Measurements from ENCODE around the gene LPCAT4.
"Not testable (repeated sequence)": the region's sequence is repeated elsewhere in the genome, so short reads cannot be mapped to it uniquely, and the experiment has no call there.

LPCAT4 gene

DNA sequence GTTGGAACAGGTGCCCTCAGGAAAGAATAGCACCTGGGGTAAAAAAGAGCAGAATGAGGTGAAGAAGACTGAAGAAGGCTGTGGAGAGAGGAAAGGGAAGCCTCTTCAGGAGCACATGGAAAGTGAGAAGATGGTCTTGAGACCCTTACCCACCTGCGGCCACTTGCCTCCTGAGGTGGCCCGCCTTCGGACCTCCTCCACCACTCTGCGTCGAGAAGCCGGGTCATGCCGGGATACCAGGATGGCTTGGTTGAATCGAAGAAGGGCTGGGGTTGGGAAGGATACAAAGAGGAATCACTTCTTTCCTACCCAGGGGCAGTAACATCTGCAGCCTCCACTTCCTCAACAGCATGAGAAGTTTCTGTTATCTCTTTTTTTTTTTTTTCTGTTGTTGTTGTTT, 3.0 kb downstream of the LPCAT4 start:
- DNase-seq (ENCODE audit: low read depth in 2 of 2), result no peak

DNA sequence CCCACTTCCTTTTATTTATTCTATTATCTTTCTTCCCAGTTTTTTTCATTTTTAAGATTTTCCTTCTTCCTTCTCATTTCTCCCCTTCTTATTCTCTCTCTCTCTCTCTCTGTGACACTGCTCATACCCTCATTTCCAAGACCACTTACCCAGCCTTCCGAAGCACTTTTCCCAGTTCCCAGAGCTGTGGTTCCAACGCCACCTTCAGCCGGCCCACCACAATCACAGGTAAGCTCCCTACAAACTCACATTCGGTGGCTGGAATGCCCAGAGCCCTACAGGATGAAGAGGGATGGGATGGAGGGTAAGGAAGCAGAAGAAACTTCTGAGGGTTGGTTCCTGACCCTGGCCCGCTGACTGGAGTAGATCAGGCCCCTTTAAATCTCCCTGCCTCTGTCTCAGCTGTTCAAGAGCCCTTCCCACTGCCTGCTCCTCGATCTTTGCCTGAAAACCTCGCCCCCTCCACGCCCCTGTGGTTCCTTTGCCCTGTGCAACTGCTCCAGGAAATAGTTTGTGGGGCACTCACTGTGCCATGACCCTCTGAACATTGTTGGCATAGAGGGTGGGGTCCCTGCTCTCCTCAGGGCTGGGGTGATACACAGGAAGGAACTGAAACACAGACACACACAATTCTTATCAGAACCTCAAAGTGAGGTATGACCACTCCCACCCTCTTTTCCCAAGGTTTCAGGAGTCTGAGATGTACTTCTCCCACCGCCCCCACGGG, 4.8 kb downstream of the LPCAT4 start:
- no peak for DNase-seq (ENCODE audit: low read depth in 2 of 2)

DNA sequence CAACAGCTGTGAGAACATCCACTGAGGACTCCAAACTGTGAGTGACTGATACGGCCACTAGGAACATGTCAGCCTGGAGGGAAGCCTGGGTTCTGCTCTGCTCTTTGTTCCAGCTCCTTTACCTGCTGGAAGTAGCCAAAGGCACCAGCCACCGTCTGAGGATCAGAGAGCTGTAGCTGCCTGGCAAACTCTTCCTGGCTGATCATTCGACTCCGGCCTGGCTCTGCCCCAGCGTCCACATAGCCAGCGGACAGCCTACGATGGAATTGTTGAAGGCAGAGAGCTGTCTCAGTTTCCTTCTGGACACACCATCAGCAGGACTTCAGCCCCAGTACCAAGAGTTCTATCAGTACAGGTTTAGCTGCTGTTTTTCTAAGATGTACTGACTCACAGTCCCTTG, 5.7 kb downstream of the LPCAT4 start:
- no peak for DNase-seq (ENCODE audit: low read depth in 2 of 2)

DNA sequence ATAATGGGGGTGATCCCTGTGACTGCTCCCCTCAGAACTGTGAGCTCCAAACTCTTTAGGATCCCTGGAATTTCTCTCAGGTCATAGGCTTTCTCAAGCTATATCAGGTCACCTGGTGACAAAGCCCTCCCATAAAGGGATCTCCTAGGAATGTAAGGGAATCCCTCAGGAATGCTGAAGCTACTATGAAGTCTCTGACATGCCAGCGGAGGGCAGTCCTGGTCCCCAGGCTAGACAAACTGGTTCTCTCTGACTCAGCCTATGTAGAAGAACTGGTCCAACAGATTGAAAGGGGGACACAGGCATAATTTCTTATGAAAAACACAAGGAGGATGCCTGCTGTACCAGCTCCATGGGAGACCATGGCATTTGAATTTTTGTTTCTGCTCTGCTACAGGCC, 6.7 kb downstream of the LPCAT4 start:
- DNase-seq (ENCODE audit: low read depth in 2 of 2), result no peak

DNA sequence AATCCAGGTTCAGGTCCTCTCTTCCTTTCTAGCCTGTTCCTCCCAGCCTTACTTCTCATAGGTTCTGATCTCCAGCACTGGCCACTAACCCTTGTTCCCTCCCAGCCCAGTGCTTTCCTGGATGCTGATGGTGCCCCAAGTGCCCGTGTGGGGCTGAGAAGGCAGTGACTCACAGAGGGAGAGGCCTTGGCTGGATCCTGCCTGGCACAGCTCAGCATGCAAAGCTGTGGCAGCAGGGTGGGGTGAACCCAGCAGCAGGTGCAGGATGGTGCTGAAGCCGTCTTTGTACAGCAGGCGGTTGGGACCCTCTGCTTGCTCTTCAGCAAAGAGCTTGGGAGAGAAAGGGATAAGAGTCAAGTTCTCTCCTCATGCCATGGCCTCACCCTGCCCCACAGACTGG, 7.6 kb downstream of the LPCAT4 start:
- DNase-seq (ENCODE audit: low read depth in 2 of 2), result no peak

DNA sequence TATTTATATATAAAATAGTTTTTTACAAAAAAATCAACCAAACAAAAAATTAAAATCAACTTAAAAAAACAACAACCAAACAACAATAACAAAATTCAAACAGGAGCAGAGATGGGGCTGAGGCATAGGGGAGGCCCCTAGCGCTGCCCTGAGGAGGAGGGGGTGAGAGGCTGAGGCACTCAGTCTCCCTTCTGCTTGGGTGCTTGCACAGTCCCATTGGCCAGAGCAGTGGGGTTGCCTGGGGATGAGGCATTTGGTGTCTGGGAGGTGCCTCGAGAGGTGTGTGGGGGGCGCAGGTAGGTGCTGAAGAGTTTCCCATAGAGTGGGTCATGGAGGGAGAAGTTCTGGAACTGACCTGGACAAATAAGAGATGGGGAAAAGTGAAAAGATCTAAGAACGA, 8.0 kb downstream of the LPCAT4 start:
- DNase-seq (ENCODE audit: low read depth in 2 of 2), result no peak

DNA sequence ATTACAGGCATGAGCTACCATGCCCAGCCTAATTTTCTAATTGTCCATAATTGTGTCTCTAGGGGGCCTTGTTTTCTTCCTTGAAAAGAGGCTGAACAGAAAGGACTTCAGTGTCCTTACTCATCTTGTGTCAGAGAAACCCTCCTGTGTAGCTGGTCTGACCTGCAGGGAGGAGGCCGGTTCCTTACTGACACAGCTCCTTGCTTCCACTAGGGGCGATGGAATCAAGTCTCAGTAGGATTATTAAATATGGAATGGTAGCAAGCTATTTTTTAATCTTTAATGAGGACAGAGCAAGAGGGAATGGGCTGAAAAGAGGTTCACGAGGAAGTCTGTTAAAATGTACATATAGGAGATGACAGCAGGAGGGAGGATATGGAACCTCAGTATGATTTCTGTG, 8.6 kb downstream of the LPCAT4 start:
- no peak for DNase-seq (ENCODE audit: low read depth in 2 of 2)

DNA sequence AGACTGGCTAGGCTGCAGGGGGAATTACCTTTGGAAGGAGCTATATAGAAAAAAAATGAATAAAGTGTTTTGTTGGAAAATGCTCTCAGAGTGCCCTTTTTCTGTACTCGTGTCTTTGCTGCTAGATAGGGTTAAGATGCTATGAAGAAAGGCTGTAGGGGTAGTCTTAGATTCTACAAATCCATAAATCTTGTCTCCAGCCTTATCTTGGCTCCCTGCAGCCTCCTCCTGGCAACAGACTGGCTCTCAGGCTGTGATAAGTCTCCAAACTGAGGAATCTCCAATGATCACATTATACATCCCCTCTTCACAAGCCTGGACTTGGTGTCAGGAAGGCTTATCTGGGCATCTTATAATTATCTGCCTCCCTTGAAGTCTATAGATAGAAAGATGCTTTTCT, 9.3 kb downstream of the LPCAT4 start:
- DNase-seq (ENCODE audit: low read depth in 2 of 2), result no peak

DNA sequence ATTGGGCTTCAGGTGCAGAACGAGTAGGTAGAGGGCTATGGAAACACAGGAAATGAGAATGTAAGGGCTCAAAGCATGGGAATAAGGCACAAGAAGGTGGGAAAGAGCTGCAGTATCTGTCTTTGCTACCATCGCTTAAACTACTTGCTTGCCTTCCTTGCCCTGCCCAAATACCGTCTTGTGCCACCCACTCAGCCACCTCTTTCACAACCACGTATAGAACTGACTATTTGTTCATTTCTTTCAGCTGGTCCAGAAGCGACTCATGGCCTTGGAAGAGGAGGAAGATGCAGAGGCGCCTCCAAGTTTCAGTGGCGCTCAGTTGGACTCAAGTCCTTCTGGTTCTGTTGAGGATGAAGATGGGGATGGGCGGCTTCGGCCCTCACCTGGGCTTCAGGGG, 11.8 kb downstream of the LPCAT4 start:
- DNase-seq (ENCODE audit: low read depth in 2 of 2), result no peak

DNA sequence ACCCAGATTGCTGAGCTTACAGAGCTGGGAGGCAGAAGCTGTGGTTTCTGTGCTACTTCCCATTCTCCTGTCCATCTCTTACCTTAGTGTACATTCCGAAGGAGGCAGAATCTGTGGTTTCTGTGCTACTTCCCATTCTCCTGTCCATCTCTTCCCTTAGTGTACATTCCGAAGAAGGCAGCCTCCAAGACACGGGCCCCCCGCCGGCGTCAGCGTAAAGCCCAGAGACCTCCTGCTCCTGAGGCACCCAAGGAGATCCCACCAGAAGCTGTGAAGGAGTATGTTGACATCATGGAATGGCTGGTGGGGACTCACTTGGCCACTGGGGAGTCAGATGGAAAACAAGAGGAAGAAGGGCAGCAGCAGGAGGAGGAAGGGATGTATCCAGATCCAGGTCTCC, 12.7 kb downstream of the LPCAT4 start:
- DNase-seq (ENCODE audit: low read depth in 2 of 2), result no peak

DNA sequence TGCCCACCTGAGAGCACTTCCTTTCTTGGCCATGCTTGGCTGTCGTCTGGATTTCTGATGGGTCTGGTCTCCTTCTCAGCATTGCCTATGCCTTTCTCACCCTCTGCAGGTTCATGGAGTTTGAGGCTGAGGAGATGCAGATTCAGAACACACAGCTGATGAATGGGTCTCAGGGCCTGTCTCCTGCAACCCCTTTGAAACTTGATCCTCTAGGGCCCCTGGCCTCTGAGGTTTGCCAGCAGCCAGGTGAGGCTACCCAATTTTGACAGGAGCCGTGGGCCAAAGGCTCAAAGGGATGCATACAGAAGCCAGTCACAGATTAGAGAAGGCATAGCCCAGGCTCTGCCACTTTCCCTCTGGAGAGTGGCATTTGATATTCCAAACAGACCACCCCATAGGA, 13.4 kb downstream of the LPCAT4 start:
- DNase-seq (ENCODE audit: low read depth in 2 of 2), result no peak

DNA sequence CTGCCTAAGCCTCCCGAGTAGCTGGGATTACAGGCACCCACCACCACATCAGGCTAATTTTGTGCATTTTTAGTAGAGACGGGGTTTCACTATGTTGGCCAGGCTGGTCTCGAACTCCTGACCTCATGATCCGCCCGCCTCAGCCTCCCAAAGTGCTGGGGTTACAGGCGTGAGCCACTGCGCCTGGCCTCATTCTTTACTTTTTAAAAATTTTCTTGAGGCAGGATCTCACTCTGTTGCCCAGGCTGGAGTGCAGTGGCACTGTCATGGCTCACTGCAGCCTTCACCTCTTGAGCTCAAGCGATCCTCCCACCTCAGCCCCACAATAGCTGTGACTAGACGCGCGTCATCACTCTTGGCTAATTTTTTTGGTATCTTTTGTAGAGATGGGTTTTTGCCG, 14.0 kb downstream of the LPCAT4 start:
- not testable (repeated sequence) for DNase-seq (ENCODE audit: low read depth in 2 of 2)

DNA sequence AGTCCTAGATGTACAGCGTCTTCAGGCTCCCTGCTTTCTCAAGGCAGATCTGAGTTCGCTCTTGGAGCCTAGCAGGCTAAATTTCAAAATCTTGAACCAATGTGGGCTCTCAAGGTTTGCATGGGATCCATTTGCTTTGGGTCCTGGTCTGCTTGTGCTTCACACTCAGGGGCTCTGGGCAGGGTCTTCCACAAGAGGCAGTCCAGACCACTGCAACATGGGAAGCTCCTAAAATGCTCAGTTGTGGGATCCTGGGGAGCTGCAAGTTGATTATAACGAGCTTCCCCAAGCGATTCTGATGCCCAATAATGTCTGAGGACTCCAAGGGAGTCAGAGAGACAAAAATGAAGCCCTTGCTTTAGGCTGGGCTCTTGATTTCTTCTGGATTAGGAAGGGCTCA, 17.2 kb downstream of the LPCAT4 start:
- DNase-seq (ENCODE audit: low read depth in 2 of 2), result no peak

DNA sequence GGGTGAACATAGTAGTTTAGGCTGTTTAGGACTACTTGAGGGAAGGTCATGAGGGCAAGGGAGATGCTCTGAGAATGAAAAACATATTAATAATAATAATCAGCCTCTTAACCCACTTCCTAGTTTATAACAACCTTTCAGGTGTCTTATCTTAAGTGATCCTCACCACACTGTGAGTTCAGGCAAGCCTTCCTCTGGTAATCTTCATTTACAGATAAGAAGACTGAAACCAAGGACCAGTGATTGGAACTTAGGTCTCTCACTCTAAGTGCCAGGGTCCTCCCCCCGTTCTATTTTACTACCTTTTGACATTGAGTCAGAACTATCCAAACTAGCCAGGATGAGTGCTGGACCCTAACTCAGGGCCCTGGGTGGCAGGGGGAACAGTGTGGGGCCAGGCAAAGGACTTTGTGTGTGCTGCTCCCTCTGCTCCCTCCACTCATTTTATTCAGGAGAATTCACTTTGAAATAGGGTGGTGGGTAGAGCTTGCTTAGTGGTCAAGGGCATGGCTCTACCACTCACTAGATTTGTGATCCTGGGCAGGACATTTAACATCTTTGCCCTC, 18.2 kb downstream of the LPCAT4 start:
- no peak for DNase-seq (ENCODE audit: low read depth in 2 of 2)

DNA sequence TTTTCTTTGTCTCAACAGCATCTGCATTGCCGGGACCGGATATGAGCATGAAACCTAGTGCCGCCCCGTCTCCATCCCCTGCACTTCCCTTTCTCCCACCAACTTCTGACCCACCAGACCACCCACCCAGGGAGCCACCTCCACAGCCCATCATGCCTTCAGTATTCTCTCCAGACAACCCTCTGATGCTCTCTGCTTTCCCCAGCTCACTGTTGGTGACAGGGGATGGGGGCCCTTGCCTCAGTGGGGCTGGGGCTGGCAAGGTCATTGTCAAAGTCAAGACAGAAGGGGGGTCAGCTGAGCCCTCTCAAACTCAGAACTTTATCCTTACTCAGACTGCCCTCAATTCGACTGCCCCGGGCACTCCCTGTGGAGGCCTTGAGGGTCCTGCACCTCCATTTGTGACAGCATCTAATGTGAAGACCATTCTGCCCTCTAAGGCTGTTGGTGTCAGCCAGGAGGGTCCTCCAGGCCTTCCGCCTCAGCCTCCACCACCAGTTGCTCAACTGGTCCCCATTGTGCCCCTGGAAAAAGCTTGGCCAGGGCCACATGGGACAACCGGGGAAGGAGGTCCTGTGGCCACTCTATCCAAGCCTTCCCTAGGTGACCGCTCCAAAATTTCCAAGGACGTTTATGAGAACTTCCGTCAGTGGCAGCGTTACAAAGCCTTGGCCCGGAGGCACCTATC, 18.9 kb downstream of the LPCAT4 start:
- no peak for DNase-seq (ENCODE audit: low read depth in 2 of 2)

DNA sequence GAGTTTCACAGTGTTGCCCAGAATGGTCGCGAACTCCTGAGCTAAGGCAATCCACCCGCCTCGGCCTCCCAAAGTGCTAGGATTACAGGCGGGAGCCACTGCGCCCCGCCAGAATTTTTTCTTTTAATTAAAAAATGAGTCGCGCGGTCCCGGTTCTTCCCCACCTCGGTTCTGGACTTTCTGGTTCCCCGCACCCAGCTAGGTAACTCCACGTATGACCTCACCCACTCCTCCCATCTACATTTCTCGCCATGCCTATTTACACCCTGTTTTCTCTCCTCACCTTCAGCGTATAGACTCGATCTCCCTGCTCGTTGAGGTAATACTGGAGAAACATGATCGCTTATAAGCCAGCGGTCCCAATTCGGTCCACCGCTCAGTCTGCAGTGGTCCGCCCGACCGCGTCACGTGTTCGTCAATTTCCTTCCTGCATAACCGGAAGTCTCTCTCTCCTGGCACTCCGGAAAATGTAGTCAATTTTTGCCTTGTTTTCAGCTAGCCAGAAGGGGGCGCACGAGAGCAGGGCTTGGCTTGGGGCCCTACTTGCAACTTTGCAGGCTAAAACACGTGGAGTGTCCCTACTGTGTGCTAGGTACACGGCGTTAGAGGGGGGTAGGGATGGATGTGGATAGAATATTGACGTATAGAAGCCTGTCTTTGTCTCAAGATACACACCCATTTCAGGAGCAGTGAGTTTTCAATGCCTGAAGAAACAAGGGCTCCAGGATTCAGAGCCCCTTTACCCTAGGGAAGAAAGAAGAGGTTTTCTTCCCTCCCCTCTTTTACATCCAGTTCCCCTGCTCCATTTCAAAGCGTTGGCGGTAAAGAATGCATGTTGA, 24.0 kb downstream of the LPCAT4 start, which contains the start of the genes NOP10 and NUTM1:
NOP10 (minus strand) TSS at position 400 of the 839 bp plus-strand sequence; CDS start at position 337, 63 bp downstream.
NUTM1 (plus strand) TSS at position 579 of the 839 bp plus-strand sequence. CDS start 382 bp downstream, outside the sequence.
- peak; percentile 93 to 98 for DNase-seq (ENCODE audit: low read depth in 2 of 2)

DNA sequence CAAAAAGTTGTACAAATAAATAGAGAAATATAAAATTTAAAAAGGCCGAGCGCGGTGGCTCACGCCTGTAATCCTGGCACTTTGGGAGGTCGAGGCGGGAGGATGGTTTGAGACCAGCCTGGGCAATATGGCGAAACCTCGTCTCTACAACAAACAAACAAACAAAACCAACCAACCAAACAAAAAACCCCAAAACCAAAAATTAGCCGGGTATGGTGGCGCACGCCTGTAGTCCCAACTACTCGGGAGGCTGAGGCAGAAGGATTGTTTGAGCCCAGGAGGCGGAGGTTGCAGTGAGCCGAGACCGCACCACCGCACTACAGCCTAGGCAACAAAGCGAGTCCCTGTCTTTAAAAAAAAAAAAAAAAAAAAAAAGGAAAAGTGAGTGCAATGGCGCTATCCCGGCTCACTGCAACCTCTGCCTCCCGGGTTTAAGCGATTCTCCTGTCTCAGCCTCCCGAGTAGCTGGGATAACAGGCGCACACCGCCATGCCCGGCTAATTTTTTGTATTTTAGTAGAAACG, 24.7 kb downstream of the LPCAT4 start:
- not testable (repeated sequence) for DNase-seq (ENCODE audit: low read depth in 2 of 2)

DNA sequence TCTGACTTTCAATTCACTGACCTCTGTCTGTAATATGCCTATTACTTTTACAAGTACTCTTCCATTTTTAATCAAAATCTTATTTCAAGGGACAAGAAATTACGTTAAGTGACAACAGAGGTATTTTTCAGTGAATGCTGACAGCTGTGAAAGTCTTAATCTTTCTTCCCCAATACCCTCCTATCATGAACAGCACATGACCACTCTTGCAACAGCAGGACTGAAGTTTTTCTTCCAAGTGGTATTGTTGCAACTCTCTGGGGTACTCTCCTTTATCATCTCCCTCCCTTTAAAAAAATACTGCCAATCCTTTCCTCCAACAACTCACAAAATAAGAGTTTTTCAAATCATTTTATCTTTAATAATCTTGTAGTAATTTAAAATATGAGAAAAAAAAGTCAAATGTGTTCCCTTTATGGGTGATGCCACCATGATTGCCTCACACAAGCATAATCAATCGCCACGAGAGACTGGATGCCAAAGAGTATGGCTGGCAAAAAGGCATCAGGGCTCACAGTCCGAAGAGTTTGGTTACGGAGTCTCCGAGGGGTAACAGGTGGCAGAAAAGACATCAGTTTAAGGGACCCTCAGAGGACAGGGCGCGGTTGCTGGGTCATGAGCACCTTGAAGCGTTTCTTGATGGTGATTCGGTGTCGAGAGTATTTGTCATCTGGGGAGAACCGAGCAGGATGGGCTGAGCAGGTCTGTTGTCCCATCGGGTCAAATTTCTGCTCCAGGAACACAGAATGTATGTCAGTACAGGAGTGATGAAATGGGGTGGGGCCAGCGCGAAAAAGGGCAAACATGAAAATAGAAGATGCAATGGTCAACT, 25.4 kb downstream of the LPCAT4 start:
- no peak for DNase-seq (ENCODE audit: low read depth in 2 of 2)

DNA sequence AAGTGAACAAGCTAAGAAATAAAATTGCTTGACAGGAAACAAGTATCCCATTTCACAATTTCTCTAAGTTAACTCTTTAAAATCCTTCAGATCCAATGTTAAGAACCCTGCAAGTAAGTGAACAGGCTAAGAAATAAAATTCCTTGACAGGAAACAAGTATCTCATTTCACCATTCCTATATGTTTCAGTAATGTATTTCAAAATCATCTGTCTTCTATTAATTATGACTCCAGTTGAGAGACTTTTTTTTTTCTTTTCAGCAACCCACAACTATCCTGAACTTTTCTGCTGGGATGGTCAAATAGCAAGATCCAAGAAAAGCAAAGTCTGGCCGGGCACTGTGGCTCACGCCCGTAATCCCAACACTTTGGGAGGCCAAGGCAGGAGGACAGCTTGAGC, 27.1 kb downstream of the LPCAT4 start:
- no peak for DNase-seq (ENCODE audit: low read depth in 2 of 2)

DNA sequence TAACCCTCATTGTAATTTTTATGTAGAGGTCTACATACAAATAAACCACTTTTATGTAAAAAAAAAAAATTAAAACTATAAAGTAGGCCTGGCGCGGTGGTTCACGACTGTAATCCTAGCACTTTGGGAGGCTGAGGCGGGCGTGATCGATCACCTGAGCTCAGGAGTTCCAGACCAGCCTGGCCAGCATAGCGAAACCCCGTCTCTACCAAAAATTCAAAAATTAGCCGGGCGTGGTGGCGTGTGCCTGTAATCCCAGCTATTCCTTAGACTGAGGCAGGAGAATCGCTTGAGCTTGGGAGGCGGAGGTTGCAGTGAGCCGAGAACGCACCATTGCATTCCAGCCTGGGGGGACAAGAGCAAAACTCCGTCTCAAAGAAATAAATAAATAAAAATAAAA, 28.6 kb downstream of the LPCAT4 start:
- no peak for DNase-seq (ENCODE audit: low read depth in 2 of 2)
